ENCODE measurements around the gene TMEM184C.

- no peak for TF ChIP-seq CTCF (IDR thresholded peaks at IDR 0.05)
- no peak for TF ChIP-seq POLR2A (IDR thresholded peaks at IDR 0.05)
- no peak for TF ChIP-seq EP300 (IDR thresholded peaks at IDR 0.05)
These were observed 18.2 kb downstream of the TMEM184C start for GRCh38 chr4:147635348-147635747.
